HG02981 (cell line): ENCODE data around the gene C19orf18.

Source experiments
- ATAC-seq: cut with Tn5 transposase; IDR thresholded peaks from one replicate; pipeline ENCODE4 v1.9.1; 2021; ENCODE audit warnings: mild to moderate bottlenecking, moderate library complexity; ENCODE audit not compliant: unreplicated experiment

C19orf18 gene

GRCh38 chr19:57947419-57948134 lies 26.8 kb downstream of the C19orf18 start, which contains the start of gene ZNF256:
Gene ZNF256, minus strand, starts transcription at chr19:57947706. Its CDS starts 232 bp downstream, at chr19:57947474.
- ATAC-seq, result peak; percentile 90

GRCh38 chr19:57947088-57947418 lies 27.3 kb downstream of the C19orf18 start:
- ATAC-seq, result no peak

GRCh38 chr19:57946316-57946715 lies 28.0 kb downstream of the C19orf18 start:
- no peak for ATAC-seq

- no peak for ATAC-seq
Observed at GRCh38 chr19:57941593-57941992, 32.7 kb downstream of the C19orf18 start.

- ATAC-seq, result no peak
Observed at GRCh38 chr19:57935731-57936130, 38.6 kb downstream of the C19orf18 start.

- peak; percentile 60 for ATAC-seq
Observed at GRCh38 chr19:57934820-57935665, 39.3 kb downstream of the C19orf18 start, which contains the start of gene ZNF418. Gene ZNF418, minus strand, starts transcription at chr19:57935402. Its CDS starts 1,580 bp downstream, at chr19:57933822.

- ATAC-seq, result no peak
Observed at GRCh38 chr19:57927587-57927986, 46.7 kb downstream of the C19orf18 start.

- ATAC-seq, result peak; percentile 96
Observed at GRCh38 chr19:57916168-57916995, 58.0 kb downstream of the C19orf18 start, which contains the start of gene ZNF417. Gene ZNF417, minus strand, starts transcription at chr19:57916592. Its CDS starts 181 bp downstream, at chr19:57916411.

- no peak for ATAC-seq
Observed at GRCh38 chr19:57914531-57914930, 59.8 kb downstream of the C19orf18 start.
